GM20431 (cell line): ENCODE measurements around the gene SLC17A5.
"Not testable (repeated sequence)": the region's sequence is repeated elsewhere in the genome, so short reads cannot be mapped to it uniquely, and the experiment has no call there.

Source experiments
- in situ Hi-C: fragments of 300-500 bp; cut with MseI, MboI; formaldehyde crosslinking; loops from one replicate; pipeline ENCODE4 v1.15.0; 2020; ENCODE audit warnings: low sequenced_read_pairs; ENCODE audit not compliant: unreplicated experiment

SLC17A5 gene, protein sequence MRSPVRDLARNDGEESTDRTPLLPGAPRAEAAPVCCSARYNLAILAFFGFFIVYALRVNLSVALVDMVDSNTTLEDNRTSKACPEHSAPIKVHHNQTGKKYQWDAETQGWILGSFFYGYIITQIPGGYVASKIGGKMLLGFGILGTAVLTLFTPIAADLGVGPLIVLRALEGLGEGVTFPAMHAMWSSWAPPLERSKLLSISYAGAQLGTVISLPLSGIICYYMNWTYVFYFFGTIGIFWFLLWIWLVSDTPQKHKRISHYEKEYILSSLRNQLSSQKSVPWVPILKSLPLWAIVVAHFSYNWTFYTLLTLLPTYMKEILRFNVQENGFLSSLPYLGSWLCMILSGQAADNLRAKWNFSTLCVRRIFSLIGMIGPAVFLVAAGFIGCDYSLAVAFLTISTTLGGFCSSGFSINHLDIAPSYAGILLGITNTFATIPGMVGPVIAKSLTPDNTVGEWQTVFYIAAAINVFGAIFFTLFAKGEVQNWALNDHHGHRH

DNA sequence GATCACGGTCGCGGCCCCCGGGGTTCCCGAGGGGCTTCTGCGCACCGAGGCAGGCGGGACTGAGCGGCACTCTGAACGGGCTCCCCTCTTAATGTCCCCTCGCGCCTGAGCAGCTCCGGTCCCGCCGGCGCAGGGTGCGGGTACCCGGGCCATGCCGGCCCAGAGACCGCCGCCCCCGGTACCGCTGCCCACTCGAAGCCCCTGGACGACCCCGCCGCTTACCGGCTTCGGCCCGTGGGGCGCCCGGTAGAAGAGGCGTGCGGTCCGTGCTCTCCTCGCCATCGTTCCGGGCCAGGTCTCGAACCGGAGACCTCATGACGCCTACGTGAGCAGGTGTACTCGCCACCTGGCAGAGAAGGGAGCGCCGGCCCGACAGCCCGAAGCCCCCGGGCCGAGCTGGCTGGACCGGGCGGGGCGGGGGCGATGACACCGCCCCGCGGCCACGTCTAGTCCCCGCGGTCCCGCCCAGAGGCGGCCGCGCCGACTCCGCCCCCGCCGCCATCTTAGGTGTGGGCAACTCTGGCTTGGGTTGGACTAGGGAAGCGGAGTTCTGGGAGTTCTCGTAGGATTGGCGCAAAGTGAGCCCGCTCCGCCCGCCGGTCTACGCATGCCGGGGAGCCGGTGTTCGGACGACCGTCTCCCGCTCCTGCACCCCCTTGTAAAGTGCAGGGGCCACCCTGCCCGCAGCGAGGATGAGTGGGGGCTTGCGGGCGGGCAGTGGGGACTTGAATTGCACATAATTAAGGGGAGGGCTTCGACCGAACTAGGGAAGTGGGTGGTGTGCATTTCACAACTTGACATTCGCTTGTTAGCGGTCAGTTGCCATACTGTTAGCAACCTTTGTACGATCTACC lies at the start of gene SLC17A5:
Gene SLC17A5, minus strand, starts transcription at position 422 of the 854 bp plus-strand sequence. Its CDS starts 106 bp downstream, at position 316.
- in situ Hi-C loops = no loop called here

DNA sequence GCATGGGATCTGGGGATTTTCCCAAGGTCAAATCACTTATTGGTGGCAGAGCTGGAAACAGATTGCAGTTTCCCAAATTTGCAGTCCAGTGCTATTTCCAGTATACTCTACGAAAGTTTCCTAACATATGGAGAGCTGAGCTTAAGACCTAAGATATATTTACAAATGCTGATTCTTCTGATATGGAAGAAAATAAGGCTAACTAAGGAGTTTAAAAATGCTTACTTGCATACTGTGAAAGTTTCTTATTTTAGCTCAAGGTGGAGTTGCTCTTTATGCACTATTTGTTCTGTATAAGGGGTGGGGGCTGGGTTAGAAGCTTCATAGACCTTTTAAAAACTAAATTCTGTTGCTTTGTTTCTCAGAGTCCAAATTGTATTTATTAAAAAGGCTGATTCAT lies 49.7 kb upstream of the SLC17A5 start:
- in situ Hi-C loops = no loop called here

GRCh38 chr6:73702444-73702843 lies 48.7 kb upstream of the SLC17A5 start:
- in situ Hi-C loops = no loop called here

GRCh38 chr6:73699676-73700459 lies 46.1 kb upstream of the SLC17A5 start:
- in situ Hi-C loops = no loop called here

DNA sequence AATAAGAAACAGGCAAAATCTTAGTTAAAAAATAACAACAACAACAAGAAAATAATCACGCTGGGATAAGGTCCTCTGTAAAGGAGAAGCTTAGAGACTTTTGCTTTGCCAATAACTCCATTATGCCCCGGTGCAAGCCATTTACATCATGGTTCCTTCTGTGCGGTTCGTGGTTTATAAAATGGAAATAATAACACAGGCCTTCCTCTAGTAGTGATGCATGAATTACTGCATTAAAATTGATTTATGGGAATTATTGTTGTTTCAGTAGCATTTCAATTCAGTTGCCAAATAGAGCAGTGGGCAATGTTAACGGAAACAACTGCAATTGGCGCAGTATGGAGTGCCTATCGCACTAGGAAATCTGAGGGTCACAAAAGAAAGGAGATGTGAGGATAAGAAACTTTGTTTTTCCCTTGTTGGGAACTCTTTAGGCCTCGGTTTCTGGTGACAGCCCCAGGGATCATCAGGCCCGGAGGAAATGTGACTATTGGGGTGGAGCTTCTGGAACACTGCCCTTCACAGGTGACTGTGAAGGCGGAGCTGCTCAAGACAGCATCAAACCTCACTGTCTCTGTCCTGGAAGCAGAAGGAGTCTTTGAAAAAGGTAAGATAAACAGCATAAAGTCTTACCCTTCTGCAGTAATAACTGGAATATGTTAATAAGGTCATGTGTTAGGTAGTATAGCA lies 43.3 kb upstream of the SLC17A5 start:
- in situ Hi-C loops = no loop called here

DNA sequence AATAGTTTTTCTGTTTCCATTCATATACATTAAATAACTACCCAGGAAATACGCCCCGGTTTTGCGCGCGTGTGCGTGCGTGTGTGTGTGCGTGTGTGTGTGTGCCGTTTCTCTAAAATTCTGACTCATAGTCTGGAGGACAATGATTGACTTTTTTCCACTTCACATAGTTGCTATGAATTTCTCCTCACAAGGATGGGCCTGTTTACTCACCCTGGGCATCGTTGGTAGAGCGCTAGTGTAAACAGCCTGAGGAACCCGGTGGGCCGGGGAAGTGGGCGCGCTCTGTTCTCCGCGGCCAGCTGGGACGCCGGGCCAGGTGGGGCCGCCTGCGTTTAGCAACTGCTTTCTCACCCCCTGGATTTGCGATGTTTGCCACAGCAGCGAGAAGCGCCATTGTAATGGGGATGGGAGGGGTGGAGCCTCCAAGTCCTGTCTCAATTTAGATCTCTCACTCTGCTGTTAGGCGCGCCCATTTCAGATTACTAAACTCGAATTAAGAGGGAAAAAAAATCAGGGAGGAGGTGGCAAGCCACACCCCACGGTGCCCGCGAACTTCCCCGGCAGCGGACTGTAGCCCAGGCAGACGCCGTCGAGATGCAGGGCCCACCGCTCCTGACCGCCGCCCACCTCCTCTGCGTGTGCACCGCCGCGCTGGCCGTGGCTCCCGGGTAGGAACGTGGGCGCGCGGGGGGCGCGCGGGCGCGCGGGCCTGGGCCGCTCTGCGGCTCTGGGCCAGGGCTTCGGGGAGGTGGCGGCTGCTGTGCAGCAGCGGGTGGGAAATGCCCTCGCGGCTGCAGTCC lies 42.0 kb upstream of the SLC17A5 start, which contains the start of gene CD109:
Gene CD109, plus strand, starts transcription at position 585 of the 803 bp plus-strand sequence. Its CDS starts 13 bp downstream, at position 598.
- in situ Hi-C loops = no loop called here

- in situ Hi-C loops = no loop called here
Observed at GRCh38 chr6:73694711-73695411, 41.1 kb upstream of the SLC17A5 start.

DNA sequence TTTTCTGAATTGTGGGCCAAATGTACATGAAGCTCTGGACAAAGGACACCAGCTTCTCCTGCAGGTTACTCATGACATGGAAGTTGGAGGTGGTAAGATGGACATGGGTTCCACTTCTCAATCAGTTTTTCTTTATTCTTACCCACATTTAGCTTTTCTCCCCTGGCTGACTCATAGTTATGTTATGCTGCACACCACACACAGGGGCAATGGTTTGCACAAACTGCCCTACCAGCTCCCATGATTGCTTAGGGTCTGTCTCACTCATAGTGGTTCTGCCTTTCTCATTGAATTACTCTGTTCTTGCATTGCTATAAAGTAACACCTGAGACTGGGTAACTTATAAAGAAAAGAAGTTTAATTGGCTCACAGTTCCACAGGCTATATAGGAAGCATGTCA lies 37.7 kb upstream of the SLC17A5 start:
- in situ Hi-C loops = no loop called here

DNA sequence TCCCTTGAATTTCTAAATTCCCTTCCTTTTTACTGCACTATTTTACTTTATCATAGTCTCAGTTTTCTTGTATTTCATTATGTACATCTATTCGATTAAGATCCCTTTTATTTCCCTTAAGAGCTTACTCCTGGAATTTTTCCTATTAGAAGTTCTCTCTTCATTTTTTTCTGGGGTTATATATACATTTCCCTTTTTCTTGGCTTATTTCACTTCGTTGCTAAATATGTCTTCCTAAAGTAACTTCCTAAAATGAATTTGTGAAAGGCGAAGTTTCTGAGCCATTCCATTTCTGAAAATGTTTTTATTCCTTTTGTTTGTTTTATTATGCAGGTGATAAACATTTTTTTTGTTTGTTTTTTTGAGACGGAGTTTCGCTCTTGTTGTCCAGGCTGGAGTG lies 36.3 kb upstream of the SLC17A5 start:
- in situ Hi-C loops = no loop called here

DNA sequence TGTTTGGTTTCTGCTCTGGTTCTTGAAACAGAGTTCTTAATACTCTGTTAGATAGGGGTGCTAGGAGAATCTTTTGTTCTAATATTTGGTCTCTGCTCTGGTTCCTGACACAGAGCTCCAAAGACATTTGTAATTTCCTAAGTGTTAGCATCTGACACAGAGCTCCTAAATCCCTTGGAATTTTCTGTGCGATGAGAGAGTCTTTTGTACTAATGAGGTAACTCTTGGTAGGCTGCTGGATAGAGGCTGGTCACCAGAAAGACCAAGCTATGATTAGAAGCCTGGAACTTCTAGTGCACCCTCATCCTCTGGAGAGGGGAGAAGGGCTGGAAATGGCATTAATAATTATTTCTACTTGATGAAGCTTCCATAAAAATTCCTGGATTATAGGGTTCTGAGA lies 34.6 kb upstream of the SLC17A5 start:
- in situ Hi-C loops = no loop called here

- in situ Hi-C loops = not testable (repeated sequence)
Observed at GRCh38 chr6:73683574-73683973, 29.8 kb upstream of the SLC17A5 start.

DNA sequence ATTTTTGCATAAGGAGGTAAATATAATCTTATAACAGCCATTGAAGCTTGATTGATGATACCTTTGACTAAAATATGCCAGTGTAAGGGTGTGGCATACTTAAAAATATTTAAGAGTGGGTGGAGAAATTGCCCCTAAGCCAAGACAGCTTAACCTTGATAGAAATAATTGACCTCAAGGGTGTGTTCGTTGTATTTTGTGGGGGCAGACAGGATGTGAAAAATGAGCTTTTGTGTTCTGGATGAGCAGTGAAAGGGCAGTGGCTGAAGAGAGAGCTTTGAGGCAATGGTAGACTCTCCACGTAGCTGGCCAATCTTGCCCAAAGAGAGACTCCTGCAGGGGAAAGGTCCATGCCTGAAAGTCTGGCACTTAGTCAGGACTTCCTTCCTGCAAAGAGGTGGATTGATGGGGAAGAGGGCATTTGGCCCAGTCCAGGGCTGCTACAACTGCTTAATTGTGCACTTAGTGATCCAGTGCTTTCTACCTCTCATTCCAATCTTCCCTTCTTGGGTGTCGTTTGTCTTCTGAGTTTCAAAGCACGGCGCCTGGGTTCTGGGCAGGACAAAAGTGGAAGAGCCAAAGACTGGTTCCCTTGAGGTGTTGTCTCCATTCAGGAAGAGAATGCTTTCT lies 26.6 kb upstream of the SLC17A5 start:
- in situ Hi-C loops = no loop called here

- in situ Hi-C loops = loop anchor here (5.0 kb wide), 1 partner anchor 52 kb away; no protein-coding TSS in a partner anchor
Observed at GRCh38 chr6:73679846-73680245, 26.1 kb upstream of the SLC17A5 start.

DNA sequence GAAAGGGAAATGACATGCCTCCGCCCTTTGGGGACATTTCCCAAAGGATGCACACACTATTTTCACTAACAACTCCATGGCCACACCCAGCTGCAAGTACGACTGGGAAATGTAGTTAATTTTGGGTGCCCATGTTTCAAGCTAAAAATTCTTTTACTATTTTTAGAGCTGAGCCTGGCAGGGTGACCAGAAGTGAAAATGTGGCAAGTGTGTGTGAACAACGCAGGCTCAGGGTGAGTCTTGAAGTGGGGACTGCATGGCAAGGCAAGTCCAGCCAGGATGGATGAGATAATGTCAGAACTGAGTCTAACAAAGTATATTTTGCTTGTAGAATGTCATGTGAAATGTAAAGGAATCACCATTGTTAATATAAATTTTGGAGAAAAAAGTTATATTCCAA lies 25.2 kb upstream of the SLC17A5 start:
- in situ Hi-C loops = loop anchor here (5.0 kb wide), 1 partner anchor 53 kb away; no protein-coding TSS in a partner anchor

DNA sequence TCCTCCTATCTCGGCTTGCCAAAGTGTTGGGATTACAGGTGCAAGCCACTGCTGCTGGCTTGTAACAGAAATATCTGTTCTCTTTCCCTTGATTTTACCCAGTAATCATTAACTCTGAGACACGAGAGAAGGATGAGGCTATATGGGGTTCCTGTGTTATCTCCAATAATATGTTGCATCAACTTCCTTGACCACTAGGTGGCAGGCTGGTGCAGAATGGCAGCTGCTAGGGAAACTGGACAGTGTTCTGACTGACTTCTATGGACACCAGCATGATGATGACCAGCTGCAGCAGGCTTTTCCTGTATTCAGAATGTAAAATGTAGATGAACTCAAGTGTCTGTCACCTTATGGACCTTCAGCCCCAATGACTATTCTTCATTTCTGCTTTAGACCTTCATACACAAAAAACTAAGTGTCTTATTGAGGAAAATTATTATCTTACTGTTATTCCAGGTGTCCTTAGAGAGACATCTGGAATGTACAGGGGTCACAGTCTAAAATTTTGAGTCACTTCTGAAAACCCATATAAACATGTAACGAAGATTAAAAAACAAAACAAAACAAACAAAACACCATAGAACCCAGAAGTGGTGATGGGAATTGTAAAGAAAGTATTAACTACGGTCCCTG lies 21.8 kb upstream of the SLC17A5 start:
- in situ Hi-C loops = loop anchor here (5.0 kb wide), 1 partner anchor 57 kb away; no protein-coding TSS in a partner anchor

DNA sequence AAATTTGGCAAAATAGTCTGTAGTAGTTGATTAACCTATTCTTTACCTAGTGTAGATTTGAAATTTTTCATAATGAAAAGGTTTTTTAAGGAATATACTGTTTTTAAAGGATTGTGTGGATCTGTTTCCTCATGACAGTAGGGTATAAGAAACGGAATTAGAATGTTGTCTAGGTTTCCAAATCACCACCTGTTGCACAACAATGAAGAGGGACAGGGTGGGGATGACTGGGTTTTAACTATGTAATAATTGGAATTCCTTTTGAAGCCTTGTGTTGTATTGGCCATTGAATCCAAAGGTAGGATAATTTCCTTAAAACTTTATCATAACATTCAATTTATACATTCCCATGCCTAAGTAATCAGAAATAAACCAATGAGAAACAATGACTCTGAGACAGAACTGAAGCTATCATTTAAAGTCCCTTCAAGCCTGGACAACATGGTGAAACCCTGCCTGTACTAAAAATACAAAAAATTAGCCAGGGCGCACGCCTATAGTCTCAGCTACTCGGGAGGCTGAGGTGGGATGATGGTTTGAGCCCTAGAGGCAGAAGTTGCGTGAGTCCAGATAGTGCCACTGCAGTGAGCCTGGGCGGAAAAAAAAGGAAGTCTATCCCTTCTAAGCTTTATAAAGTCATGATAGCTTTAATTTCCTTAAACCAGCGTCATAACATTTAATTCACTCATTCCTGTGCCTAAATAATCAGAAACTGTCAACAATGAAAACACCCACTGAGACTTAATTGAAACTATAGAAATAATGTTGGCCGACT lies 18.3 kb upstream of the SLC17A5 start:
- in situ Hi-C loops = no loop called here
